Activated naive CD8-positive, alpha-beta T cell (primary cell): ENCODE results near the gene HMGB3.
"Not testable (repeated sequence)": the region's sequence is repeated elsewhere in the genome, so short reads cannot be mapped to it uniquely, and the experiment has no call there.

Source experiments
- H3K27ac Mint-ChIP-seq: one replicate; pipeline ENCODE4 v1.8.0; 2021; ENCODE audit warnings: mixed read lengths
- H3K27me3 Mint-ChIP-seq: one replicate; pipeline ENCODE4 v1.8.0; 2021; ENCODE audit warnings: mixed read lengths
- H3K36me3 Mint-ChIP-seq: one replicate; pipeline ENCODE4 v1.8.0; 2021; ENCODE audit warnings: mixed read lengths
- H3K4me1 Mint-ChIP-seq: one replicate; pipeline ENCODE4 v1.8.0; 2021; ENCODE audit warnings: low read depth, mixed read lengths
- H3K4me3 Mint-ChIP-seq: one replicate; pipeline ENCODE4 v1.8.0; 2021; ENCODE audit warnings: mild to moderate bottlenecking, mixed read lengths
- H3K9me3 Mint-ChIP-seq: one replicate; pipeline ENCODE4 v1.8.0; 2021; ENCODE audit warnings: low read depth, mixed read lengths

HMGB3 gene

GRCh38 chrX:150966235-150966634 is 16.9 kb upstream of the HMGB3 start:
- Mint-ChIP-seq H3K4me1 (no peaks in the 10 kb centered on the region), H3K9me3 (no peaks in the 10 kb centered on the region), H3K27me3 (no peaks in the 10 kb centered on the region), H3K4me3 (no peak overlapping the region), H3K36me3 (no peaks in the 10 kb centered on the region), H3K27ac (no peak overlapping the region)

GRCh38 chrX:150966742-150967141 is 16.4 kb upstream of the HMGB3 start:
- H3K4me1 Mint-ChIP-seq = no peaks in the 10 kb centered on the region
- no peaks in the 10 kb centered on the region for H3K9me3 Mint-ChIP-seq
- no peaks in the 10 kb centered on the region for H3K27me3 Mint-ChIP-seq
- H3K27ac Mint-ChIP-seq = no peak overlapping the region
- H3K4me3 Mint-ChIP-seq = no peak overlapping the region
- H3K36me3 Mint-ChIP-seq = no peaks in the 10 kb centered on the region

GRCh38 chrX:150967786-150968185 is 15.3 kb upstream of the HMGB3 start:
- no peaks in the 10 kb centered on the region for H3K9me3 Mint-ChIP-seq
- no peaks in the 10 kb centered on the region for H3K36me3 Mint-ChIP-seq
- H3K4me1 Mint-ChIP-seq = no peaks in the 10 kb centered on the region
- no peak overlapping the region for H3K27ac Mint-ChIP-seq
- H3K27me3 Mint-ChIP-seq = peaks cover 2% of the 10 kb centered on the region
- H3K4me3 Mint-ChIP-seq = no peak overlapping the region

- H3K4me1 Mint-ChIP-seq = no peaks in the 10 kb centered on the region
Observed at GRCh38 chrX:150968862-150969720, 14.0 kb upstream of the HMGB3 start.

GRCh38 chrX:150972450-150972849 is 10.7 kb upstream of the HMGB3 start:
- peaks cover 4% of the 10 kb centered on the region for H3K27me3 Mint-ChIP-seq
- H3K27ac Mint-ChIP-seq = no peak overlapping the region
- no peaks in the 10 kb centered on the region for H3K9me3 Mint-ChIP-seq
- no peak overlapping the region for H3K4me3 Mint-ChIP-seq
- no peaks in the 10 kb centered on the region for H3K36me3 Mint-ChIP-seq
- H3K4me1 Mint-ChIP-seq = no peaks in the 10 kb centered on the region

More at GRCh38 chrX:150968862-150969720, 14.0 kb upstream of the HMGB3 start:
- Mint-ChIP-seq H3K9me3 (no peaks in the 10 kb centered on the region), H3K36me3 (no peaks in the 10 kb centered on the region), H3K4me3 (no peak overlapping the region), H3K27ac (no peak overlapping the region), H3K27me3 (peaks cover 4% of the 10 kb centered on the region)

- no peaks in the 10 kb centered on the region for H3K4me1 Mint-ChIP-seq
- no peaks in the 10 kb centered on the region for H3K36me3 Mint-ChIP-seq
- no peaks in the 10 kb centered on the region for H3K9me3 Mint-ChIP-seq
- peaks cover 4% of the 10 kb centered on the region for H3K27me3 Mint-ChIP-seq
- no peak overlapping the region for H3K27ac Mint-ChIP-seq
- no peak overlapping the region for H3K4me3 Mint-ChIP-seq
Observed at GRCh38 chrX:150975655-150976390, 7.3 kb upstream of the HMGB3 start.

GRCh38 chrX:150977411-150978162 is 5.5 kb upstream of the HMGB3 start:
- H3K9me3 Mint-ChIP-seq = no peaks in the 10 kb centered on the region
- H3K27me3 Mint-ChIP-seq = peaks cover 4% of the 10 kb centered on the region
- no peak overlapping the region for H3K27ac Mint-ChIP-seq
- H3K36me3 Mint-ChIP-seq = no peaks in the 10 kb centered on the region
- peaks cover 3% of the 10 kb centered on the region for H3K4me1 Mint-ChIP-seq
- H3K4me3 Mint-ChIP-seq = no peak overlapping the region

- peaks cover 8% of the 10 kb centered on the region for H3K4me1 Mint-ChIP-seq
- no peaks in the 10 kb centered on the region for H3K9me3 Mint-ChIP-seq
- H3K36me3 Mint-ChIP-seq = no peaks in the 10 kb centered on the region
- H3K4me3 Mint-ChIP-seq = no peak overlapping the region
- H3K27me3 Mint-ChIP-seq = peaks cover 2% of the 10 kb centered on the region
- no peak overlapping the region for H3K27ac Mint-ChIP-seq
Observed at GRCh38 chrX:150980186-150980585, 2.9 kb upstream of the HMGB3 start.

GRCh38 chrX:150980711-150981110 is 2.4 kb upstream of the HMGB3 start:
- H3K27me3 Mint-ChIP-seq = peaks cover 2% of the 10 kb centered on the region
- H3K27ac Mint-ChIP-seq = no peak overlapping the region
- H3K4me3 Mint-ChIP-seq = no peak overlapping the region
- no peaks in the 10 kb centered on the region for H3K36me3 Mint-ChIP-seq
- H3K9me3 Mint-ChIP-seq = no peaks in the 10 kb centered on the region
- H3K4me1 Mint-ChIP-seq = peaks cover 10% of the 10 kb centered on the region

GRCh38 chrX:150982235-150982787 is 824 bp upstream of the HMGB3 start:
- Mint-ChIP-seq H3K4me3 (peak overlapping the region; percentile 70), H3K9me3 (no peaks in the 10 kb centered on the region), H3K27ac (no peak overlapping the region), H3K4me1 (peaks cover 10% of the 10 kb centered on the region), H3K27me3 (peaks cover 2% of the 10 kb centered on the region), H3K36me3 (no peaks in the 10 kb centered on the region)

- Mint-ChIP-seq H3K4me3 (no peak overlapping the region), H3K27ac (no peak overlapping the region), H3K9me3 (no peaks in the 10 kb centered on the region), H3K27me3 (peaks cover 2% of the 10 kb centered on the region), H3K4me1 (peaks cover 10% of the 10 kb centered on the region), H3K36me3 (peaks cover 2% of the 10 kb centered on the region)
Observed at GRCh38 chrX:150983521-150984168, 510 bp downstream of the HMGB3 start.

- H3K4me3 Mint-ChIP-seq = peak overlapping the region; percentile 86
- peaks cover 2% of the 10 kb centered on the region for H3K36me3 Mint-ChIP-seq
- H3K27me3 Mint-ChIP-seq = peaks cover 3% of the 10 kb centered on the region
- no peaks in the 10 kb centered on the region for H3K9me3 Mint-ChIP-seq
- peaks cover 10% of the 10 kb centered on the region for H3K4me1 Mint-ChIP-seq
- H3K27ac Mint-ChIP-seq = peak overlapping the region; percentile 68
Observed at GRCh38 chrX:150984169-150984824, 1.2 kb downstream of the HMGB3 start.

- not testable (repeated sequence) for H3K4me3 Mint-ChIP-seq, H3K27ac Mint-ChIP-seq, H3K36me3 Mint-ChIP-seq, H3K9me3 Mint-ChIP-seq, H3K4me1 Mint-ChIP-seq, H3K27me3 Mint-ChIP-seq
Observed at GRCh38 chrX:150987687-150988086, 4.6 kb downstream of the HMGB3 start.

GRCh38 chrX:150989420-150989819 is 6.3 kb downstream of the HMGB3 start:
- Mint-ChIP-seq H3K27ac (no peak overlapping the region), H3K27me3 (peaks cover 3% of the 10 kb centered on the region), H3K4me1 (peaks cover 7% of the 10 kb centered on the region), H3K9me3 (no peaks in the 10 kb centered on the region), H3K36me3 (peaks cover 2% of the 10 kb centered on the region), H3K4me3 (no peak overlapping the region)
